Mucosa of gallbladder (tissue), 1 donor: ENCODE data around the gene CREB3L2. TPM values are rescaled to one million over a fixed set of nuclear protein-coding genes. Genes with fewer than 3 reads are reported as not detected.
"Not testable (repeated sequence)": the region's sequence is repeated elsewhere in the genome, so short reads cannot be mapped to it uniquely, and the experiment has no call there.

Experiments used
- DNase-seq: peaks from one replicate; pipeline ENCODE4 v3.0.0-alpha.2; 2020; ENCODE audit warnings: low spot score
- total RNA-seq: library from RNA; stranded (reverse); gene quantifications from one replicate; pipeline ENCODE4 v1.2.1, GENCODE V29; 2021
- donor health status: DM: no; HTN: no; CAD: no.

The CREB3L2 gene
- total RNA-seq, 1 donor from 2014 or later = 80.3 TPM

DNA sequence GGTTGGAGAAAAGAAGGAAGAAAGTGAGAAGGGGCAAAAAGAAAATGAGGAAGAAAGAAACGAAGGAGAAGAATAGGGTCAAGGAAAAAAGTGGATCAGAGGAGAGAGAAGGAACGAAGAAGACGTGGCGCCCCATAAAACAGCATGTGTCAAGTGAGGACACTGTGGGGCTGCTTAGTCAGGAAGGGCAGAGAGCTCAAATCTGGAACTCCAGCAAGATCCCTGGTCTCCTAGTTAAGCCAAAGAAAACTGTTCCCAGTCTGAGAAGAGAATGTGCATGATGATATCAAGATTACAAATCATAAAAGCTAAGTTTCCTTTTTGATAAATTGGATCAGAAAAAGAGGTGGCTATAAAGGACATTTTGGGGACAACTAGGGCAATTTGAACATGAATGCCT is 33.0 kb downstream of the CREB3L2 start:
- no peak for DNase-seq

DNA sequence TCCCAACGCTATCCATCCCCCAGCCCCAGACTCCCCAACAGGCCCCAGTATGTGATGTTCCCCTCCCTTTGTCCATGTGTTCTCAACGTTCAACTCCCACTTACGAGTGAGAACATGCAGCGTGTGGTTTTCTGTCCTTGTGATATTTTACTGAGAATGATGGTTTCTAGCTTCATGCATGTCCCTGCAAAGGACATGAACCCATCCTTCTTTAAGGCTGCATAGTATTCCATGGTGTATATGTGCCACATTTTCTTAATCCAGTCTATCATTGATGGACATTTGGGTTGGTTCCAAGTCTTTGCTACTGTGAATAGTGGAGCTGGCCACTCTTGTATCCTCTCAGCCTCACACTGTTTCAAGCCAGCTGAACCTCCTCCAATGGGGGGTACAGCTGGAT is 33.5 kb downstream of the CREB3L2 start:
- DNase-seq = not testable (repeated sequence)

DNA sequence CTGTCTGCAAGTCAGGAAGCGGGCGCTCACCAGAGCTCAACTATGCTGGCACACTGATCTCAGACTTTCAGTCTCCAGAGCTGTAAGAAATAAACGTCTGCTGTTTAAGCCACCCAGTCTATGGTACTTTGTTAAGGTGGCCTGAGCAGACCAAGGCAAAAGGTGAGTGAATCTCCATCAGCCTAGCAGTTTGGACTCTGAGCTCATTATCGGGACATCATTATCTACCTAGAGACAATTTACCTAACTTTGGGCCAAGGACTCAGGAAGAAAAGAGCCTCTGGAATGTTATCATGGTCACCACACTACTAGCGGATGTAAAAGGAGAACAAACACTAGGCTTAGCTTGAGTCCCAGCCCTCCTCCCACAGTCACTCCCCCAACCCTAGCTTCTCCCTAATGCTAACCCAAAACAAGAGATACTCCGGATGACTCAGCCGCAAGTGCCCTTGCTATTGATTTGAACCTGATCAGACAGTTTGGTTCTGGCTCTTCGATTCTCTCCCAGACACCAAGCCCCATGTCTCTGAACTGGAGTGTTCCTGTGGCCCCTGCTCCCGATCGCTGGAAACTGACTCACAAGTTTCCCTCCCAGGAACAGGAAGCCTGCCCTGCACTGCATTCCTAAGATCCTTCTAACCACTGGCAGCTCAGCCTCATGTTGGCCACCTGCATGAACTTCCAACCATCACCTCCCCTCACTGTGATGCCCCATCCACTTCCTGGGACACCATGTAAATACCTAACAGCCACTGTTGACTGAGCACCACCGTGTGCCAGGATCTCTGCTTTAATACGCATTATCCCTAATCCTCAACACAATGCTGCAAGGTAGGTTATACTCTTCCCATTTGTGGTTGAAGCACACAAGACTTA is 34.5 kb downstream of the CREB3L2 start:
- DNase-seq = no peak

DNA sequence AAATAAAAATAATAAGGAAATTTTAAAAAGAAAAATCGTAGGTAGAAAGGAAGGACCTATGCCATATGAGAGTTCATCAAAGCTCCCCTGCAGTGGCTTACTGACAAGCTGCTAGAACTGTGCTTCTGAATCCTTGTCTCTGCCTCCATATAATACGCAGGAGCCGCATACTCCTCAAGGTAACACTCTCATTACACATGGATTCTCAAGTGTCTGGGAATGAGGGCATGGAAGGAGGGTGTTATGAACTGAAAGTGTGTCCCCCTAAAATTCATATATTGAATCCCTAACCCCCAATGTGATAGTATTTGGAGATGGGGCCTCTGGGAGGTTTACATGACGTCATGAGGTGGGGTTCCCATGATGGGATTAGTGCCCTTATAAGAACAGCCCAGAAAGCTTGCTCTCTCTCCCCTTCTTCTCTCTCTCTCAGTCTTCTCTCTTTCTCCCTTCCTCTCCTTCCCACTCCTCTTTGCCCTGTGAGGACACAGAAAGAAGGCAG is 35.2 kb downstream of the CREB3L2 start:
- no peak for DNase-seq

DNA sequence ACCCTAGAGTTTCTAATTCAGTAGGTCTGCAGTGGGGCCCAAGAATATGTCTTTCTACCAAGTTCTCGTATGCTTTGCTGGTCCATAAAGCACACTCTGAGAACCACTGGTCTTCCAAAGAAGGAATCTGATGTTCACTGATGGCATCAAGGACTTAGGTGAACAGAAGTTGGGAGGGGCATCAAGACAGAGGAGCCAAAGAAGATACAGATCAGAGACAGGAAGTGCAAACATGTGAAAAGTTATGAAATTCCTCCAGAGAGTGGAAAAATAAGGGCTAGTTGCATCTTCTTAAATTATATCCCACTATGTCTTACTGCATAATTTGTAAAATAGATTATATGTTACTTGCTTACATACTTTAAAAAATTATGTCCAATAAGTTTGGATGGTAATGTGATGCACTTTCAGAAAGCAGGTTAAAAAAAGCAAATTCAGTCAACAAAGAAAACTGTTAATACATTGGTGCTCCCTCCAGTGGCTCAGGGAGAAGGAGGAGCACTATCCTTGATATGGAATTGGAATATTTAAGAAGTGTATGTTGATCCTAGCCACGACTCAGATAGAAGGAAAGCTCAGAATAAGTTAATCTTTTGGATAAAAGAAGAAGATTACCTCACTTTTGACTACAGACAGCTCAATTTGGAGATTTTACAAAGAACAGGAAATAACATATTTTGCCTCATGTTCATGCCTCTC is 35.8 kb downstream of the CREB3L2 start:
- DNase-seq = no peak

DNA sequence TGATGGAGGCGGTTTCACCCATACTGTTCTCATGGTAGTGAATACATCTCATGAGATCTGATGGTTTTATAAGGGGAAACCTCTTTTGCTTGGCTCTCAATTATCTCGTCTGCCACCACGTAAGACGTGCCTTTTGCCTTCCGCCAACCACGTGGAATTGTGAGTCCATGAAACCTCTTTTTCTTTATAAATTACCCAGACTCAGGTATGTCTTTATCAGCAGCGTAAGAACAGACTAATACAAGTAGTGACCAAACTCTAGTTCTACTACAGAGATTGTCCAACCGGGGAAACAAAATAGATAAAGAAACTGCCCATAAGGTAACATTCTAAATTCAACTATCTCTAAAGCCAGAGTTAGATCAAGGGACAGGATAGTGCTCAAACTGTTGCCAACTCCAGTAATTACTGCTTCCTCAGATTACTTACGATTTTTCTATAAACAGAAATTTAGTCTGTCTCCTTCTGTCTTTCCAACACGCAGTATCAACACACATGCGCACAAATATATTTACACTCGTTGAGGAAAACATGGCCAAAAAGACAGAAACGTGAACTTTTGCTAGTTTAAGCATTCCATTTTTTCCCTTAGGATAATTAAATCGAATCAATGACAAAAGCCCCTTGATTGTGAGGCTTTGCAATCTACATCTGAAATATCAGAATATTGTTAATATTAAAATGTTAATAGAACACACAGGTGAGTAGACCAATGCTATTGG is 36.9 kb downstream of the CREB3L2 start:
- no peak for DNase-seq

DNA sequence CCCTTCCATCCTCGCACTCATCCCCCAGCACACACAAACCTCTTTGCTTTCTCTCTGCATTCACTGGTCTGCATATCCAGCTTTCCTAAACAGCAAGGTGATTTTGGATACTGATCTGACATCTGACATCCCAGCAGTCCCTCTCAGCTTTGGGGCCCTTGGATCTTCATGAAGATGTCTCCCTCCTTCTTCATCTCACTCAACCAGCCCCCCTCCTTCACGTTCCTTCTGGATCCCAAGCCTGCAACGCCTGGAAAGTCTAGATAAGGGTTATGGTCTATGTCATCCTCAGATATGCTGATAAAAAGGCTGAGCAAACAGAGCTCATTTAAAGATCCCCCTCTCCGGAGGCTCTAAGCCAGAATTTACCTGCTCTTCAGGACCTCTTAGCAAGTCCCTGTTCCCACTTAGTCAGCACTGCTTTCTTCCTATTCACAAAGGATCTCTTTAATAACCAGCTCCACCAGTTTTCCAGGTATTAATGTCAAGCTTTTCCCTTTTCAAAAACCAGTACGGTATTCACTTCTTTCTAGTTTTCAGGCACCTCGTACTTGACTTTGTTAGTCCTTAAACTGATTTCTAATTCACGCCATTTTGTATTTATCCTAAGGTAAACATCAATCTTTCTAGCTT is 38.9 kb downstream of the CREB3L2 start:
- DNase-seq = no peak

DNA sequence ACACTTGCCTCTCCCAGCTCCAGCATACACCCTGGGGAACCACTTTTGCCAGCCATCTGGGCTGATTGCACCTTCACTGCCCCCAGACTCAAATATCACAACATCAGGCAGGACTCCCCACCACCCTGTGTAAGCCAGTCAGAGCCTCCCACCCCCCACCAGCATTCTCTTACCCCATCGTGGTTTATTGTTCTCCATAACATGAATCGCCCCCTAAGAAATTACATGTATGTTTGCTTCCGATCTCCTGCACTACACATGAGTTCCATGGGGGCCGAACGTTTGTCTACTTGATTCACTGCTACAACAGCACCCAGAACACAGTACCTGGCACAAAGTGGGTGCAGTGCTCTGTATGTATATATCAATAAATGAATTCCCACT is 39.4 kb downstream of the CREB3L2 start:
- no peak for DNase-seq

DNA sequence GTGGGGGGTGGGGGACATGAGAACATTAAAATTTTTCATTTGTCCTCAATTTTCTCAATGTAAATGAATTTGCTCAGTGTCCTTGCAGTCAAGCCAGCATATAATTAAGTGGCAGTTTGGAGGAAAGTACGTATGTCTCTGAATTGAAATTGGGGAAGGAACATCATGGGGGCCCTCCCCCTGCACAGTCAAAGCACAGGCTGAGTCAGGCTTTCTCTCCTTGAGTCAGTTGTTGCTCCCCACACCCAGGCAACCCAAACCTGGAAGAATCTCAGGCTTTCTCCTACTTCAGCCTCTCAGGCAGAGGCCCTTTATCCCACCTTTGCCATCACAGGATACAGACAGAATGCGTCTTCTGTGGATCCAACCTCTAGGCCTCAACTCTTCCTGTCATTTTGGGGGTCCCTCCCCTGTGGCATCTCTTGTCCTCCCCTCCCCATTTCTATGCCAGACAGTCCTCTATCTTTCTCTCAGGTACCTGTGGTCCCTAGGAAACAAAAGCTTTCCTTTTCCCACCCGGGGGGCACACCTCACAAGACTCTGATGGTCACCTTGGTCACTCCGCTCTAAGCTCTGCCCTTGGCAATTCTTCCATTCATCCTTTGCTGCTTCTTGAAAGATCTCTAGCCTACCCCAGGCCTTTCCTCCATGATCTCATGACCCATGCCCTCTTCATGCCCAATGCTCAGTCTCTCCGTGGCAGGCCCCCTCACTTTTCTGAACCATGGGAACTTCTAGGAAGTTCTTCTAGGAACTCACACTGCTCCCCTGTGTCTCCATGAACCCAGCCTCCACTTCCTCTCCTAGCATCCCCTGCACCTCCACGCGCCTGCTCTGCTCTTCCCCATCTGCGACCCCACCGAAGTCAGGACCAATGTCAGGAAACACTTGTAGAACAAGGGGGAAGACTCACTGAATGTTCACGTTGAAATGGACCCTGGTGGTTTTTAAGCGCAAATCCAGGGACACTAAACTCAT is 40.4 kb downstream of the CREB3L2 start:
- DNase-seq = no peak

DNA sequence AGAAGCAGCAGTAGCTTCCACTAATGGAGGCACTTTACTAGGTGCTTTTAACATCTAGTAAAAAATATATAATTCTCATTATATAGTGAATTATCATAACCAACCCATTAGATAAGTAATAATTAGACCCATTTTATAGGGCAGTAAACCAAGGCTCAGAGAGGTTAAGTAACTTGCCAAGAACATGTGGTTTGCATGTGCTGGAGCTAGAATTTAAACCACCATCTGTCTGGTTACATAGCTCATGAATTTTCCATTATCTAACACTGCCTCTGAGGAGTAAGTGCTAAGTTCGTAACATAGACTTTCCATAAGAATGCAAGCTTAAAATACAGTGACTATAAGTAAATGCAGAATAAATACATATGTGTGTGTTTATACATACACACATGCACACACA is 41.9 kb downstream of the CREB3L2 start:
- no peak for DNase-seq

DNA sequence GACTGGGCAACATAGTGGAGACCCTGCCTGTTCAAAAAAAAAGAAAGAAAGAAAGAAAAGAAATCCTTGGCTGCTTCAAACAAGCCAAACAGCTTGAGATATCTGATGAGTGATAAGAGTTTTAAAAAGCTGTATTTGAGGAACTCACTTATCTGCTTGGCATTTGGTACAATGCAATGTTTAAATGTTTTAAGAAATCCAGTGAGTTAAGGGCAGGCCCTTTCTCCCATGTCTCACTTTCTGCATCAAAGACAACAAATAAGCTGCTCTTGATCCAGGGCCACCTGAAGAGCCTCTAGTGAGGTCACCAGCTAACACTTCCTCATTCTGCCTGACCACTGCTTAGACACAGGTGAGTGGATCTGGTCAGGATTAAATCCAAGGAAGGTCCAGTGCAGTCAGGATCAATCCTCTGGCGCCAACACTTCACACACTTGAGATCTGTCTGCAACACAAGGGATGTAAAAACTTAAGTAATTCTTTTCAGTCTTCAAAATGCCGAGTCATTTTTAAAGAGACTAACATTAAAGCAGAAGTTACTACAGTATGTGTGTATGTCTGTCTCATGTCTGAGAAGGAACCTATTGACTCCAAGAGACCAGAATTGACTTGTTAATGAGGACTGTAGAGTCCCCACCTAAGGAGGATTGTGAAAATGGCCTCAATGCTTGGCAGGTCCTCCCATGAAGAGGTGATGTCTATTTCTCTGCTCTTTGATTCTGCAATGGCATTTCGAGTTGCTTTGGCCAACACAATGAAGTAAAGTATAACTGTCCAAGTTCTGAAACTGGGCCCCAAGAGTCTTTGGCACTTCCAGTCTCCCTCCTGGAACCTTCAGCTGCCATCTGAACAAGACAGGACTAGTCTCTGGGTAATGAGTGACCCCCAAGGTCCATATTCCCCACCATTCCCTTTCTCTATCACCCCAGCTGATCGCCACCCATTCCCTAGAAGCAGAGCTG is 43.1 kb downstream of the CREB3L2 start:
- no peak for DNase-seq

DNA sequence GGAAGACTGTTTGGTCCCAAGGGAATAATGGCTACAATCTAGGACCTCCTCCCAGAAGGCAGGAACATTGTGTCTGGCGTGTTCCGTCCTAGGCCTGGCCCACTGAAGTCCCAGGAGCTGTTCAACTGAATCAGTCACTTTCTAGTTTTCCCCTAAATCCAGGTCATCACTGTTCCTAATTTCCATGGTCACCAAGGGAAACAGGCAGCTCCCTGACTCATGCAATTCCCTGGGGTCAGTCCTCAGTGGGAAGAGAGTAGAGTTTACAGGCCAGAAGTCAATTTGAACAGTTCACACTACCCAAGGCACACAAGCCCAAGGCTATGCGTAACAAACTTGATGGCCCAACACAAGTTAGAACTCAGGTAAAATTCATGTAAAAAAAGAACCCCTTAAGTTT is 44.0 kb downstream of the CREB3L2 start:
- DNase-seq = no peak

DNA sequence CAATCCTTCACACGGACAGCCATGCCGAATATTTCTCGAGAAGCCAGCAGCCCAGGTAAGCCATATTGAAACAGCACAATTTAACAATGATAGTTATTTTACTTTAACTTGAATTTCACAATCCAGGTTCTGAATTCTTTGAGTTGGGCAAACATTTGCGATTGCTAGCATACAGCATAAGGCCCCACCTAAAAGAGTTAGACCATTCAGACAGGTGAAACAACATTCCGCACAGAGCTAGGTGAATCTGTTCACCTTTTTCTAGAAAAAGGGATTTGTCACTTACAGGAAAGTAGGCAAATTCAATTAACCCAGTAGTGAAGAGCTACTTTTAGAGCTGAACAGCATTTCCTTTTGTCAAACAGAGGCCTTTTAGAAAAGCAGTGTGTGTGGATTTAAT is 45.3 kb downstream of the CREB3L2 start:
- DNase-seq = no peak

DNA sequence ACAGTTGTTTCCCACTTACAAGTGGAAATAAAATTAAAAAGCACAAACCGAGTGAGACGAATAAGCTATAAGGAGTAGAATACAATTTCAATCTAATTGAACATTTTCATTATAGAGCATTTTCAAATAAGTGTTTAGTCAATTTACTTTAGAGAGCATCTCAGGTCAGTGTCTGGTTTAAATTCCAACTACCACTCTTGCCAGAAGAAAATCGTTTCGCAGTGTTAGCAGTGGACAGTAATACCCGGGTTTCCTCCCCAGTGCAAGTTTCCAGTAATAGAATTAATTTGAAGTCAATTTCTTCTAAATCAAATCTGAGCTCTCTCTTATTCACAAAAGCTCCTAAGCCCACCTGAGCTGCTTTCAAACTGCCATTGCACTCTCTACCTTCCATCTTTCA is 45.7 kb downstream of the CREB3L2 start:
- DNase-seq = no peak

DNA sequence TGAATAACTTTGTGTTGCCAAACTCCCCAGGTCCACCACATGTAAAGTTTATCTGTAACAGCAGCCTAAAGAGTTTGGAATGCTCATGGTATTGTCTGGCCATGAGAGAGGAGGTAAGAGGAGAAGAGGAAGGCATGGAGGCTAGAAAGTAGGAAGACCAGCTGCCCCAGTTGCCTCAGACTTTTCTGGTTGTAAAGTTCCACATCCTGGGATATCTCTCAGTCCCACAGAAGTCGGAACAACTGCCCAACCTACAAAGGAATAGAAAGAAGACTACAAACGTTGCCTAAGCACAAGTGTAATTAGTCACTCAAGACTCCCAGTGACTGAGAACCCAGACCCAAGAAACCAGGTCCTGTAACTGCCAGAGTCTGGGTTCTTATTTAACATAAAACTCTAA is 47.3 kb downstream of the CREB3L2 start:
- DNase-seq = no peak

DNA sequence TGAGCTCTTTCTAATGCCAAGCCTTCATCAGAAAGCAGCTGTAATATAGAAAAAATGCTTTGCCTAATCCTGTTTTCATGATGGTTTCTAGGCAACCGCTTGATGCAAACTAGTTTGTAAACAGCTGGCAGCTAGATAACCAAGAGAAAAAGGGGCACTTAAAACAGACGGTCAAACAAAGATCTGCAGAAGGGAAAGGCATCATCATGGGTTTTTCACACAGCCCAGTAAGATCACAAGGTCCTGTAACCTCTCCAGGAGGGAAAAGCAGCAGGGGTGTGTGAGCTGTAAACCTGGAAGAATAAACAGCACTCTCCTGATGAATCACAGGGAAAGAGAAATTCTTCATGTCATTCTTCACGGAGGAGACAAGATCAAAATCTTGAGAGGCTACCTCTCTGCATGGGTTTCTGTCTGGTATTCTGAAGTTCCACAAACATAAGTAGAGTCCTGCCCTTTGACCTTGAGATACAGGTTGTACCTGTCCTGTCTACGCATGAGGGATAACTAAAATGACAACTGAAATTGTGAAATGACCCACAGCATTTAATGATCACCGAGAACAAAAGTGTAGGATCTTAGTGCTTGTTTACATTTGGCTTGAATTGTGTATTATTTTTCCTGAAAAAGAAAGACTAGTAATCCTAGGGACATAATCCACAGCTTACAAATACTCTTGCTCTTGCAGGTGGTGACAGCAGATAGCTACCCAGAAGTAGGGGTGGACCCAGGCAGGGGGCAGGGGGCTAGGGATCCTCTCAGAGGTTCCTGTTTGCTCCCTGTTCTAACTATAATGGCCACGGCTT is 48.0 kb downstream of the CREB3L2 start:
- DNase-seq = no peak

DNA sequence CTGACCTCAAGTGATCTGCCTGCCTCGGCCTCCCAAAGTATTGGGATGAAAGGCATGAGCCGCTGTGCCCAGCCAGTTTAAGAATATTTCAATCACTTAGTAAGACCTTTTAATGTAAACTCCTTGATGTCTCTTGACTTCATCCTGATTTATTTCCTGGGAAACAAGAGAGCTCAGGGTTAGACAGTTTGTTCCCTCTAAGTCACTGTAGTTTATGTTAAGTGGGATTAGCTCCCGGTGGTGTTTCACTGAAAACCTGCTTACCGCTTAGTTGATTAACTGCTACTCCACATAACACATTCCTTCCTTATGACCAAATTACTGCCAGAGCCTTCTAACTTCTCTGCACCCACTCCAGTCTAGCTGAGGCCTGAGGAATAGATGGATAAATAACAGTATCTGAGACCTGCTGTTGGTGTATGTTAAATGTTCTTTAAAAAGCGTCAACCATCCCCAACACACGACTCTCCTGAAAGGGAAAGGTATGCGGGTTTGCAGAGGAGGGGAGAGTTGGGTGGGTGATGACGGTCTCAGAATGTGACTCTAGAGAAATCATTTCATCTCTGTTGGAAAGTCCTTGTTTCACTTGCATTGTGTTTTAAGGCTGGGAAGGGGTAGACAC is 48.7 kb downstream of the CREB3L2 start:
- DNase-seq = no peak

DNA sequence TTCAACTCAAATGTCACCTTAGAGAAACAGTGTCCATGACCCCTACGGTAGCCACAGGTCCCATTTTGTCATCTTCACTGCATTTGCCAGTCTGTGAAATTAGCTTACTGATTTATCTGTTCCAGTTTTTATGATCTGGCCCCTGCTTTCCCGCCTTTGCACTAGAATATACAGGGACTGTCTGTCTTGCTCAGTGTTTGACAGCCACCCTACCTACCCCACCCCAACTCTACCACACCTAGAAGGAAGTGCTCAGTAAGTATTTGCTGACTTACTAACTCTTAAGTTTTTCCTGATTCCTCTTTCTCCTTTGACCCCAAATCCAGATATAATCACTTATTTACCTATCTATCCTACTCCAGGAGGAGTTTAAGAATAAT is 49.5 kb downstream of the CREB3L2 start:
- DNase-seq = no peak
